ENCODE measurements around the gene HNRNPH2.

The HNRNPH2 gene, protein sequence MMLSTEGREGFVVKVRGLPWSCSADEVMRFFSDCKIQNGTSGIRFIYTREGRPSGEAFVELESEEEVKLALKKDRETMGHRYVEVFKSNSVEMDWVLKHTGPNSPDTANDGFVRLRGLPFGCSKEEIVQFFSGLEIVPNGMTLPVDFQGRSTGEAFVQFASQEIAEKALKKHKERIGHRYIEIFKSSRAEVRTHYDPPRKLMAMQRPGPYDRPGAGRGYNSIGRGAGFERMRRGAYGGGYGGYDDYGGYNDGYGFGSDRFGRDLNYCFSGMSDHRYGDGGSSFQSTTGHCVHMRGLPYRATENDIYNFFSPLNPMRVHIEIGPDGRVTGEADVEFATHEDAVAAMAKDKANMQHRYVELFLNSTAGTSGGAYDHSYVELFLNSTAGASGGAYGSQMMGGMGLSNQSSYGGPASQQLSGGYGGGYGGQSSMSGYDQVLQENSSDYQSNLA

DNA sequence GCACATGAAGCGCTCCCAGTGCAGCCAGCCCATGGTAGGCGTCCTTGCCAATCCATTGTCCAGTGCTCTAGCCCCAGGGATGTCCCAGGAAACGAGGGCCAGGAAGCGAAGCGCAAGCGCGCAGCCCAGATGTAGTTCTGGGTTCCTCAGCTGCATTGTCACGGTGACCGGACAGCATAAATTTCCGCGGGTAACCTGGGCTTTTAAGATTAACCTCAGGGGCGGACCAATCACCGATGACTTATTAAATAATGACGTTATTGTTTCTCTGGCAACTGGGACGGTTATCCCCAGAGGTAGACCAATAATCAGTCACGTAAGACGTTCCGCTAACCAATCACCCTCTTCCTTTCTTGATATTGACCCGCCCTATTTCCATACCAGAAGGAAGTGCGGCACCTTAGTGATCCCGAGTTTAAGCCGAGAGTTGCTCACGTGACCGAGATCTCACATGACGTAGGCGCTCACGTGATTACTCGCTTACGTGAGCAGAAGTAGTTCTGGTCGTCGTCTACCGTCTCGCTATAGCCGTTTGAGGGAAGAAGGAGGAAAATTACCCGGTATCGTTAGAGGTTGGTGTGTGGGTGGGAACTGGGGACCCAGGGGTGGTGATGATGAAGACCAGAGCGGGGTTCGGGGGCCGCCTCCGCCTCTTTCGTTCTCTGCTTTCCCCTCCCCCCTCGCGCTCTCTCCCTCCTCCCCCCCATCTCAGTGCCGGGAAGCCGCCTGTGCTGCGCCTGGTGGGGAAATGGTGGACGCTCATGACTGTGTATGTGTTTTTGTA is at the start of gene HNRNPH2, which contains the start of gene GLA:
Gene HNRNPH2, plus strand, starts transcription at position 475 of the 784 bp plus-strand sequence. CDS start 3,767 bp downstream, outside the sequence.
Gene GLA, minus strand, starts transcription at position 178 of the 784 bp plus-strand sequence. Its CDS starts 22 bp downstream, at position 156.
- peak; percentile 61 to 79 (median 64) for DNase-seq (ENCODE audit: low read depth in 3 of 3)

DNA sequence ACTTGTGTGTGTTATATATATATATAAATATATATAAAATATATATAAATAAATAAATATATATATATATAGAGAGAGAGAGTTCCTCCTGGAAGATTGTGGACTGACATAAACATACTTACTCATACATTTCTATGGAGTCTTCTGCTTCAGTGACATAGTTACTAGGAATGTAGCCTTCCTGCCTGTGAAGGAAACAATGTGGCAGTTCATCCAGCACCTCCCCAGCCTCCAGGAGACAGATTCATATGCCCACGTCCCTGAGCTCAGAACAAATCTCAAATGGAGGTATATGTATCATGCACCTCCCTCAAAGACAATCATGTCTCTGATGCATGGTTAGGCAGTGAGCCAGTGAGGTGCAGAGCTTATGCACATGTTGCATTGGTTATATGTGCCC is 48.1 kb upstream of the HNRNPH2 start:
- no peak for DNase-seq (ENCODE audit: low read depth in 3 of 3)

DNA sequence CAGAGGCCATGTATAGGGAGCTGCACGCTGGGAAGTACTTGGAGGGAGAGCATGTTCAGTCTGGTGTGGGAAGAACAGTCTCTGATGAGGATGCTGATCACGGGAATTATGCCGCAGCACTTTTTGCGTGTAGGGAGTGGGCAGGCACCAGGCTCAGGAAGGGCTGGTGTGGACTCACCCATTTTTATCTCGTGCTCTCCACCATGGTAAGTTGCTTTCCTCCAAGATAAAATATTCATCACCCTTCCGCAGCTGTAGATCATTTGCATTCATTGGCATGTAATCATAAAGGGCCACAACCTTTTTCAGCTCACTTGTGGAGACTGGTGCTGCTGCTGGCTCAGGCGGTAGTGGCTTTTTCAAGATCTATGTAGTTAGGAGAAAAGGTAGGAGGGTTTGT is 47.6 kb upstream of the HNRNPH2 start:
- DNase-seq (ENCODE audit: low read depth in 3 of 3) = no peak

DNA sequence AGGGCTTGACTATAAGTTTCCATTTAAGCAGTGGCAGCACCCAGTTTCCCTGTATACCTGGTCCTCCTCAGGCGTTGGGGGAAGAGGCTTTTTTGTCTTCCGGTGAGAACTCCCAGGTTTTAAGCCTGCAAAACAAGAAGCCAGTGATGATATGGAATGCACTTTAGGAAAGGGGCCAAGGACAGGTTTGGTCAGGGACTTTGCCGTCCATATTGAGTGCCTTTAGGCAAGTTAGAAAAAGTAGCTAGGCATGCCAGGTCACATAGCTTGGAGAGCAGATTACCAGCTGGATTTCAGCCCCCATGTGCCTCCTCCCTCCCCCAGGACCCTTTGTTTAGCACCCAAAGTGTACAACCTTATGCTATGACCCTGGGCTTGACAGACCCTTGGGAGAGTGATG is 45.9 kb upstream of the HNRNPH2 start:
- DNase-seq (ENCODE audit: low read depth in 3 of 3) = no peak

DNA sequence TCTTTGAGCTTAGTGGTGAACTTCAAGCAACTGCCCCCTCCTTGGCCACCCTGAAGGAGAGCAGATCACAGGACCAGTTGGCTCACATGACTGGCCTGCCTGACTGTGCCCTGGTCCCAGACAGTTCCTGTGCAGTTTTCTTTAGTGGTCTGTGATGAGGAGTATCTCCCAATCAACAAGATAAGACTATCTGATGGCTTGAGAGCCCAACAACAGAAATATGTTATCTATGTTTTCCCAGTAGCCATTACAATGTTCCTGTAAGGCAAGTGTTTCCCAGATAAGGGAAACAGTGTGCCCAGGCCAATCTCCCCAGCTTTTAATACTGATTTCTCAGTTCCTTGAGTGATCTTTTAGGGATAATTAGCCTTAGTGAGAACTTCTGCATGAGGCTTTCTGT is 45.3 kb upstream of the HNRNPH2 start:
- no peak for DNase-seq (ENCODE audit: low read depth in 3 of 3)

DNA sequence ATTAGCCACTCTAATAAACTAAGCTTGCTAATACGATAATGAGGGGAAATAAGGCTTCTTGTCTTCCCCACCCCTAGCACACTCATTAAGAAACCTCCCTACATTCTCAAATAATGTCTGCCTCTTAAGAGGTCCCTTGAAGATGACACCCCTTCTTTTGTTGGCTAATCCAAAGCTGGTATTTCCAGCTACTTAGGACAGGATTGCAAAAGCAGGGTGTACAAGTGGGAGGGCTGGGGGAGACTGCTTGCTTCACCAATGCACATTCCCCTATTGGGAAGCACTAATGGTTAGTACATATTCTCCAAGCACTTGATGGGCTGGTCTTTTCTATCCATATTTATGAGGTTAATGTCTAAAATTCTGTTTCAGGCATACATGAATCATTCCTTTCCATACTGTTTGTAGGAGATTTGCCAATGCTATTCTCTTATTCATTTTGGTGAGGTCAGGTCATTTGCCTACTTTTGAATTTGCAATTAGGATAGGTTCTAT is 42.7 kb upstream of the HNRNPH2 start:
- no peak for DNase-seq (ENCODE audit: low read depth in 3 of 3)

DNA sequence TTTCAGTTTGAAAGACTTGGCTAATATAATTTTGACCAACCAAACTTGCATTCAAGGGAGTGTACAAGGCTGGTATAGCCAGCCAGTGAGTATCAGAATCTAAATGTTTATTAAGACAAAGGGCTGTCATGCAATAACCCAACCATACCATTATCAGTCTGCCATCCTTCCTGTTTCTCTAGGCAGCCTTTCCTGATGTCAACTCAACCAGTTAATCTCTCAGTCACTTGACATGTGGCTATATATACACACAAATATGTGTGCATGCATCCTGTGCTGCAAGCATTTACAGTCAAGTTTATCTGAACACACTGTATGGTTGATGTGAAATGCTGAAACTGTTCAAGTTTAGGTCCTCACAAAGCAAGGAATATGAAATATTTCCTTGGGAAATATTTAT is 39.2 kb upstream of the HNRNPH2 start:
- no peak for DNase-seq (ENCODE audit: low read depth in 3 of 3)

DNA sequence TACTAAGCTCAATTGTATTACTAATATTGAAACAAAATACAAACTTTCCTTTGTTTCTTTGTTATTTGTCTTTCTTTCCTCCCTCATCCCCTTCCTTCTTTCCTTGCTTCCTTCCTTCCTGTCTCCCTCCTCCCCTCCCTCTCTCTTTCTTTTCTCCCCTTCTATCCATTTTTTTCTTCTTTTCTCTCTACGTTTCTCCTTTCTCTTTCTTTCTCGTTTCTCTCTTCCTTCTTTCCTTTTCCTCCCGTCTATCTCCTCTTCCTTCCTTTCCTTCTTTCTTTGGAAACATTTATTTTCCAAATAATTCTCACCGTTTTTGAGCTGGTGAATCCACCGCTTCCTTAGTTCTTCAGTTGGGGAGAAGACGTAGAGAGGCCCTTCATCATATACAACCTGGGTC is 38.3 kb upstream of the HNRNPH2 start:
- no peak for DNase-seq (ENCODE audit: low read depth in 3 of 3)

DNA sequence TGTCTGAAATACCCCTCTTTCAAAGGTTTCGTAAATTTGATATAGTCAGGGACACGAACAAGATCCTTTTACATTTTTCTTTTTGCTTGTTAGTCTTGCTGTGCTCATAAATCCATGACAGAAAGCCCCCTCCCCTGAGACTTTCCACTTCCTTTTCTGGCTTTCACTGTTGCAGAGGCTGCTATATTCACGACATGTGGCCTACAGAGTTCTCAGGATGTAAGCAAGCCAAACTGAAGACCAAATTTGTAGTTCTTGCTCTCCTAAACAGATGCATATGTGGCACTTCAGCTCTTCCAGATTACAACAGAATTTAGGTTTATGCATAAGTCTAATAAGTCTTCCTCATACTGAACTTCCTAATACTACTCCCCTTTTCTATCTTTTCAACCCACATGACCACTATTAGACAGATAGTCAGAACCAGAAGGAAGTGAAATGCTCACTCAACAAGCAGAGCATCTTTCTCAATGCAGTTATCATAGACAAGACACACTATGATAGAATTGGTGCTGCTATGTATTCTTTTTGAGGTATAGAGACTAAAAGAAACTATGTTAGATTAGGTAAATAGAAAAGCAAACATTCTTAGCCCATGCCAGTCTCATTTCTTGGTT is 37.0 kb upstream of the HNRNPH2 start:
- no peak for DNase-seq (ENCODE audit: low read depth in 3 of 3)

DNA sequence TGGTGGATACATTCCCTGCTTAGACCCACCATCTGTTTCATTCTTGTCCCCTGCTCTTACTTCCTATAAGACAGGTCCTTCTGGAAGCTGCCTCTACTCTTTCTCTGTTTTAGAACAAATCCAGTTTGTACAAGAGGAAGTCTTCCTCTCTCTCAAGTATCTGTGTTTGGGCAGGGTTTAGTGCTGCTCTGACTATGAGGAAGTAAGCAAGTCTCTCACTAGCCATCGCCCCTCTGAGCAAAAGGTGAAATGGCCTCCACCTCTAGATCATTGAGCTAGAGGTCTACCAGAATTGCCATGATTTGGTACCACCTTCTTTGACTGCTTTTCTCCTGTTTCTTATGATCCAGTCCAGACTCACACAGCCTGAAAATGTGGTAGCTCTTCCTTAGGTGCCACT is 30.5 kb upstream of the HNRNPH2 start:
- no peak for DNase-seq (ENCODE audit: low read depth in 3 of 3)

DNA sequence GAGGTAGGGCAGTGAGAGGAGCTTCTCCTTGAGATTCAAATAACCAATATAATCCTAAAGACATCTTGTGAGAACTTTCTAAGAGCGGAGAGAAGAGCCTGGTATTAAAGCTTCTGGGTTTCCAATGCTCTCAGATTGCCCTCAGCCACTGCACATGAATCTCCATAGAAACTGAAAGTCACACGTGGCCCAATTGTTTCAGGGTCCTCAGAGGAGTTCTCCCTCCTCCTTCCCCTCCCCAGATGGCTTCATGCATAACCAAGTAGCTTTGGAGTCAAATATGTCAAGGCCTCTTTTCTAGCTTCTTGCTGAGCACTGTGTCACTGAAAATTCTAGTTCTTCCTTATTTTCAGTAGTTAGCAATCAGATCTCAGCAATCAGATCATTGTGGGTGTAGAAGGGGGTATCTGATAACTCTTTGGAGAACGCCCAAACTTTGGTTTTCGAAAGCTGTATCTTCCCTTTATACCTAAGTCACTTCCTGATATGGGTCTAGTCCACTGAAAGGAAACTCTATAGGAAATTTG is 24.3 kb upstream of the HNRNPH2 start:
- DNase-seq (ENCODE audit: low read depth in 3 of 3) = no peak

DNA sequence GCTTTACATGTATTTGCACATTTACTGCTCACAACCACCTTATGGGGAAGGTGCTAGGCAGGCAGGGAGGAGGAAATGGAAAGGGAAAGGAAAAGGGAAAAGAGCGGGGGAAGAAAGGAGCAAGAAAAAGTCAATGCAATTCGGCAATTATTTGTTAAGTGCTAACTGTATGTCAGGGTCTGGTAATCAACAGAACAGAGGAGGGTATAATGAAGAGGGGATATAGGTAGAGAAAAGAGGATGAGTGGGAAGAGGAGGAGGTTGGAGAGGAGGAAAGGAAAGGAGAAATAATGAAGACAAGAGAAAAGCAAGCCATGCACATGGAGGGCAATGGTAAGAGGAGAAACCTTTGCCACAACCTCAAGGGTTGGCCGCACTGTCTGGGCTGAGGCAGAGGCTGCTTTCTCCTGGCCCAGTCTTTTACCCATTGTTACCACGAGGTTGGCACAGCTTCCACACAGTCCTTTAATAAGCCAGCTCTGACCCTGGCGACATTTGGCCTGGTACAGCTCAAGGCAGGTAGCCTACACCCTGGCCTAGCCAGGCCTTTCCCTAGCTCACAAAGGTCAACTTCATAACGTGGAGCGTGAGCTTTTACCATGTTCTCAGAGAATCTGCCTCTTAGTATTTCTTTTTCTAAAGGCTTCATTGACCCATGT is 22.9 kb upstream of the HNRNPH2 start:
- no peak for DNase-seq (ENCODE audit: low read depth in 3 of 3)

DNA sequence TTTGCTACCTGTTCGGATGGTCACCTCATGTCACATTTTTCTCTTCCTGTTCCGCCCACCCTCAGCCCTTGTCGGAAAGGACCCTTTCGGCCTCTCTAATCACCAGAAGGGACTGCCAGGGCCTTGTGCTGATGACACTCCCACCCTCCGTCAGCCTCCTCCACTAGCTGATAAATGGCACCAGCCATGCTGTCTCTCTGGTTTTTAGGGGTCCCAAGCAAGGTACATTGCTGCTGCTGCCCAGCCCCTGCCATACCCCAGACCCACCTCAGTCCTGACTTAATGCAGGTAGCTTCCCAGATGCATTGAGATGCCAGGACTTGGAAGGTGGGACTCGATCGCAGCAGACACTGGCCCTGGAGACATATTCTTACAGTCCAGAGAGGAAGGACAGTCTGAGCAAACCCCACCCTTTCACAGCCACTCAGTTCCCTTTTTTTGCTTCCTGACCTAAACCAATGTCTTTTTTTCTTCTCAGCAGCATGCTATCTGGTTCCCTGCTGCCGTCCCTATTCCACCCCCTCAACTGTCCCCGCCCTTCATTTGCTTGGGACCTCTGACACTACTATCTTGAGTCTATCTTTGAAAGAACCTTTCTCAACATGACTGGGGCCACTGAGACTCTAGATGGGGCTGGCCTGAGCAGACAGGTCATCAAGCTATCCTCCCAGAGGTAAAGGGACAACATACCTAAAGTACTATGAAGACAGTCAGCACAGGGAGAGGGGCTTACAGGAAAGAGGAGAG is 22.1 kb upstream of the HNRNPH2 start, which contains the start of gene BTK:
Gene BTK, minus strand, starts transcription at position 397 of the 747 bp plus-strand sequence. CDS start 10,907 bp downstream, outside the sequence.
- no peak for DNase-seq (ENCODE audit: low read depth in 3 of 3)

DNA sequence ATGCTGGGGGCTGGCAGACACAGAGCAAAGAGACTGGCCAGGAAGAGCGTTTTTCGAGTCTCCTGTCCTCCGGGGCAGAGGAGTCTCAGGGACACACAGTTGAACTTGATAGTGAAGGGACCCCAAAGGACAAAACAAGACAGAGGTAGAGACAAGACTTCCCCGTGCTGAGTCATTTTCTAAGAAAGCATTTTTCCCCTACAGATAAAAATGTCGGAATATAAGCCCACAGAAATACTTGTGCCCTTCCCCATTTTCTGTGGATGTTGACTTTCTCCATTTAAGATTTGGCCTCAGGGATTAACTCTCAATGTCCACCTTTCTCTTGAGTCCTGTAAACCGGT is 21.5 kb upstream of the HNRNPH2 start:
- no peak for DNase-seq (ENCODE audit: low read depth in 3 of 3)

DNA sequence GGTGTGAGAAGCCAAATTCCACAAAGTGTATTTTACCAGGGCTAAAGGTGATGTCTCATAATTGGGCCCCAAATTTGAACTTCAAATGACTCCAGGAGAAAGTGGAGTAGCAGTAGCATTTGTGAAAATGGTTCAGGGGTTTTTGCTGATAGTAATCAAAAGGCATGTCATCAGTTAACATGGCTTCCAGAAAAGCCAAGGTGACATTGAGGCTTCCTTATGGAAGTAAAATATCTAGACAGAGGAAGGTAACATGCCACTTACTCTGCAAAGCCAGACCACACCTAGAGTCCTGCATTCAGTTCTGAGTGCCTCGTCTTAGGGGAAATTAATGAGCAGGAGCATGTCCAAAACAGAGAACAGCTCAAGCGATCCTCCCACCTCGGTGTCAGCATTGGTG is 19.4 kb upstream of the HNRNPH2 start:
- DNase-seq (ENCODE audit: low read depth in 3 of 3) = no peak

DNA sequence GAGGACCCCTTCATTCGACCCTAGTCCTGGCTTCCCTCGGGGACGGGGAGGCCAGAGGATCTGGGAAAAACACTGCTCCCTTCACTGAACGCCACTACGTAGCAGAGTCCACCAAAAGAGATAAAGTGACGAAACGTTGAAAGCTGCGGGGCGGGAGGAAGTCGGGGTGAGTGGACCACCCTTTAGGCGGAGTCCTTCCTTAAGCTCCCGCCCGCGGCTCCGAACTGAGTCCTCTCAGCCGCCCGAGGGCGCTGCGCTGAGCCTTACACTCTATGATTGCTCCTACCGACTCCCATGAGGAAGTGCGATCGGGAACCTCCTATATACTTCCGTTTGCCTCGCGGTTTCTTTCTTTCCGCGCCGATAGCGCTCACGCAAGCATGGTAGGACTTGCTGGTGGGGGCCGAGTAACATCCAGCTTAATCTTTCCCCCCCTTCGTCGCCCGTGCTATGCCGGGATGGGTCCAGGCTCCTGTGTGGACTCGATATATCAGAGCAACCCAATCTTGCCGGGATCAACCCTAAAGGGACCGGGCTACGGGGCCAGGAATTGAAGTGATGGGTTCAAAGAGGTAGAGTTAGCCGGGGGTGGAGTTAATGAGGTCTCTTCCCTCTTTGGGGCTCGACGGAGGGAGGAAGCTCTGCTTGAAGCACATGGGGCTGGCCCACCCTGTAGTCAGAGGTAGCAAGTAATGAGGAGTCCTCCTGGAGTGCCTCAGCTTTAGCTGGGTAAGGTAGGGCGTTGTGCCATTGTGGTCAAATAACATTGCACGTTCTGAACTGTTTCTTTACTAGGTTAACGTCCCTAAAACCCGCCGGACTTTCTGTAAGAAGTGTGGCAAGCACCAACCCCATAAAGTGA is 17.1 kb upstream of the HNRNPH2 start, which contains the start of gene RPL36A:
Gene RPL36A, plus strand, starts transcription at position 348 of the 862 bp plus-strand sequence. Its CDS starts 33 bp downstream, at position 381.
- DNase-seq (ENCODE audit: low read depth in 3 of 3) = peak; percentile 55 to 78 (median 64)

DNA sequence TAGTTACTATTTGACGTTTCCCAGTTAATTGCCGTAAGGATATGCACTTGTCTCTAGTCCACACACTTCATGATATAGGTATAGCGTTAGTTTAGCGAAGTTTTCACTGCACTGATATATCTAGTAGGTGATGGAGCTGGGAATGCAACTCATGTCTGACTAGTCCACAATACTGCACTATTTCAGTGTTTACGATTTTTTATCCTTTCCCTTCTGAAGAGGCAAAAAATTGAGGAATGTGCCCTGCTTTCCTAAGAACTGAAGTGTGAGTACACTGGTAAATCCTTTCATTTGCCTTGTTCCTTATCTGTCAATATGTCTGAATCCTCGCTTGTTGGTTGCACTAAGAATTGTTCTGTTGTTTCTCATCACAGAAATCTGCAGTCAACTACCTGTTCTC is 16.2 kb upstream of the HNRNPH2 start:
- DNase-seq (ENCODE audit: low read depth in 3 of 3) = no peak

DNA sequence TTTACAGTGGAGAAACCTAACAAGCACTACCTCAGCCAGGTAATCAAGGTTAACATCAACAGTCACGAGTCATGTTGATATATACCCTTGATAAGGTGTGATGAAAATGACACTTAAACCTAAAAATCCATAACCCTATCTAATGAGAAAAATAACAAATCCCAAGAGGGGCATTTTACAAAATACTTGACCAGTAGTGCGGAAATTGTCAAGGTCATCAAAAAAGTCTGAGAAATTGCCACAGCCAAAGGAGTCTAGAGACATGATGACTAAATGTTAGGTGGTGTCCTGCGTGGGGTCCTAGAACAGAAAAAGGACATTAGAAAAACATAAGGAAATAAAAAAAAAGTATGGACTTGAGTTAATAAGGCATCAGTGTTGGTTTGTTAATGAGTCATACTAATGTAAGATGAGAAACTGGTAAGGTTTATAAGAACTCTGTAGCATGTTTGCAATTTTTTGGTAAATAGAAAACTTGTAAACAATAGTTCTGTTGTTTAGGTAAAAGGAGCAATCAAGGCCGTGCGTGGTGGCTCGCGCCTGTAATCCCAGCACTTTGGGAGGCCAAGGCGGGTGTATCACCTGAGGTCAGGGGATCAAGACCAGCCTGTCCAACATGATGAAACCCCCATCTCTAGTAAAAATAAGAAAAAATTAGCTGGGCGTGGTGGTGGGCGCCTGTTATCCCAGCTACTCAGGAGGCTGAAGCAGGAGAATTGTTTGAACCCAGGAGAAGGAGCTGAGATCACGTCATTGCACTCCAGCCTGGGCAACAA is 14.3 kb upstream of the HNRNPH2 start:
- DNase-seq (ENCODE audit: low read depth in 3 of 3) = no peak

DNA sequence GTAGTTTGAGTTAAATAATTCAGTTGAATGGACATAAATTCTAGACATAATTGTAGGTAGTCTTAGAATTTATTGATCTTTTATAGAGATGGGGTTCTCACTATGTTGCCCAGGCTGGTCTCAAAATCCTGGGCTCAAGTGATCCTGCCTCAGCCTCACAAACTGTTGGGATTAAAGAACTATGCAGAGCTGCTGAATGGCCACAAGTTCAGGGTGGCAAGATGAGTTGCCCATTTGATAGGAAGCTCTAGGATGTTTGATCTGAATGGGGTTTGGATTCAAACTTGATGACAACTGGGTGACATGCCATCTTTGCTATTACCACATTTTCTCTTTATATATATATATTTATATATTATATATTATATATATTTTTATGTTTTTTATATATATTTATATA is 13.7 kb upstream of the HNRNPH2 start:
- DNase-seq (ENCODE audit: low read depth in 3 of 3) = no peak
